Karpas-422 (cell line): ENCODE data around the gene TRMU. TPM values are rescaled to one million over a fixed set of nuclear protein-coding genes. Genes with fewer than 3 reads are reported as not detected.

Experiments
- DNase-seq: peaks from one replicate; pipeline ENCODE4 v3.0.0-alpha.2; 2015
- H2AFZ ChIP-seq: fragments of 200-600 bp; sonication (generic); 2 replicates; pipeline ENCODE4 v1.6.1; 2014; ENCODE audit warnings: antibody characterized with exemption, low read length, mixed read lengths
- H3K27ac ChIP-seq: fragments of 200-600 bp; sonication (generic); 2 replicates; pipeline ENCODE4 v1.5.1; 2014; ENCODE audit warnings: mild to moderate bottlenecking, low read length, moderate library complexity
- H3K27me3 ChIP-seq: fragments of 200-600 bp; sonication (generic); 2 replicates; pipeline ENCODE4 v1.6.1; 2014; ENCODE audit warnings: low read length, mixed read lengths
- H3K36me3 ChIP-seq: fragments of 200-600 bp; sonication (generic); 2 replicates; pipeline ENCODE4 v1.6.1; 2014; ENCODE audit warnings: low read length, mixed read lengths; ENCODE audit not compliant: insufficient read depth
- H3K4me1 ChIP-seq: fragments of 200-600 bp; sonication (generic); 2 replicates; pipeline ENCODE4 v1.6.1; 2014; ENCODE audit warnings: mild to moderate bottlenecking, low read length, mixed read lengths
- H3K4me2 ChIP-seq: fragments of 200-600 bp; sonication (generic); 2 replicates; pipeline ENCODE4 v1.6.1; 2014; ENCODE audit warnings: low read length, low read depth, mild to moderate bottlenecking; ENCODE audit not compliant: poor library complexity, severe bottlenecking
- H3K4me3 ChIP-seq: fragments of 200-600 bp; sonication (generic); 2 replicates; pipeline ENCODE4 v1.5.1; 2014; ENCODE audit warnings: mild to moderate bottlenecking, antibody characterized with exemption, low read length, mixed read lengths
- H3K79me2 ChIP-seq: fragments of 200-600 bp; sonication (generic); 2 replicates; pipeline ENCODE4 v1.6.1; 2014; ENCODE audit warnings: mild to moderate bottlenecking, low read length, mixed read lengths
- H3K9ac ChIP-seq: fragments of 200-600 bp; sonication (generic); 2 replicates; pipeline ENCODE4 v1.6.0; 2014; ENCODE audit warnings: low read length
- H3K9me2 ChIP-seq: fragments of 200-600 bp; sonication (generic), shearing (Covaris generic); replicated peaks from 2 replicates; pipeline ENCODE4 v1.6.0; 2014; ENCODE audit warnings: mild to moderate bottlenecking, low read length, moderate library complexity; ENCODE audit not compliant: insufficient read depth
- H3K9me3 ChIP-seq: fragments of 300-700, 200-600 bp; sonication (generic); 2 replicates; pipeline ENCODE4 v1.6.1; 2014; ENCODE audit warnings: low read length, mixed read lengths
- H4K20me1 ChIP-seq: fragments of 200-600 bp; sonication (generic); 2 replicates; pipeline ENCODE4 v1.6.1; 2014; ENCODE audit warnings: mild to moderate bottlenecking, antibody characterized with exemption, low read length, low read depth; ENCODE audit not compliant: insufficient read depth
- total RNA-seq: library from RNA; depleted of rRNA; stranded (reverse); fragments of >200 nt; shearing (Covaris generic); gene quantifications from 2 replicates; pipeline ENCODE4 v1.2.3, GENCODE V29; 2014; ENCODE audit warnings: low replicate concordance

Gene TRMU
- total RNA-seq, 1 experiment from 2014 or later, result 48.4 TPM

DNA sequence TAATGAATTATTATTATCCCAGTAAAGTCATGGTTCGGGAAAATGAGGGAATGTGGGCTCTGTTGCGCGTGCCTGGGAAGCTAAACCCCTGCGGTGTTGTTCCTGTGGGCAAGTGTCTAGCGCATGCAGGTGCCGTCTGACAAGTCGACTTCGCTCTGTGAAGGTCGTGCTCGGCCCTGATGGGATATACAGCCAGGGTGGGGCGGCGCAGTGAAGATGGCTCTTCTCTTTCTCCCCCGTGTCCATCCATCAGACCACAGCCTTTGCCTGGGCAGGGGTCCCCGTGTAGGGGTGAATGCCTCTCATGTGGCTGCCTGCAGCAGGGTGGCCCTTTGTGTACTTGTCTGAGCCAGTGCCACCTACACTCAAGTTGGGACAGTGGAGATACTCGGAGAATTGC is 12.8 kb upstream of the TRMU start:
- no peak for DNase-seq
- Histone ChIP-seq H3K27ac (no peak overlapping the region), H3K9me3 (no peaks in the 10 kb centered on the region), H3K9ac (no peak overlapping the region), H3K4me2 (no peak overlapping the region), H4K20me1 (no peaks in the 10 kb centered on the region), H3K4me3 (no peak overlapping the region), H3K79me2 (peaks cover 3% of the 10 kb centered on the region), H3K36me3 (peaks cover 23% of the 10 kb centered on the region; the same call in 1 of the 2 replicates), H3K27me3 (no peaks in the 10 kb centered on the region), H3K9me2 (no peaks in the 10 kb centered on the region), H3K4me1 (no peaks in the 10 kb centered on the region), H2AFZ (no peak overlapping the region)

DNA sequence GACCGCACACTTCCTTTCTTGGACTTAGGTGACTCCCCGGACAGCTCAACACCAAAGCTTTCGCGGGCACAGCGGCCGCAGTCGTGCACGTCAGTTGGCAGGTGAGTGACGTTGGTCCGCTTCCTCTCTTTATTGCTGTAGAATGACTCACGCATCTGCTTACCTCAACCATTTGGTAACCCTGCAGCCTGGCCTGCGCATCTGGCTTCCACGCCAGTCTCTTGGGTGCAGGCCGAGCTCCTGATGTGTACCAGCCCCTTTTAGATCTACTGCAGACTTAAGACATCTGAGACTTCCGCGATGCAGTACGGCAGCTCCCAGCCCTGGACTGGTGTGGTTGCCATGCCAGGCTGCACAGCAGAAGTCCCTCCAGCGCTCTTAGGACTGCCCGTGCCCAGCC is 12.4 kb upstream of the TRMU start:
- Histone ChIP-seq H3K4me1 (no peaks in the 10 kb centered on the region), H3K4me3 (no peak overlapping the region), H3K36me3 (peaks cover 23% of the 10 kb centered on the region; the same call in 1 of the 2 replicates), H3K9ac (no peak overlapping the region), H4K20me1 (no peaks in the 10 kb centered on the region), H3K4me2 (no peak overlapping the region), H3K9me3 (no peaks in the 10 kb centered on the region), H2AFZ (no peak overlapping the region), H3K27ac (no peak overlapping the region), H3K27me3 (no peaks in the 10 kb centered on the region), H3K9me2 (no peaks in the 10 kb centered on the region), H3K79me2 (no peaks in the 10 kb centered on the region)
- DNase-seq, result no peak

DNA sequence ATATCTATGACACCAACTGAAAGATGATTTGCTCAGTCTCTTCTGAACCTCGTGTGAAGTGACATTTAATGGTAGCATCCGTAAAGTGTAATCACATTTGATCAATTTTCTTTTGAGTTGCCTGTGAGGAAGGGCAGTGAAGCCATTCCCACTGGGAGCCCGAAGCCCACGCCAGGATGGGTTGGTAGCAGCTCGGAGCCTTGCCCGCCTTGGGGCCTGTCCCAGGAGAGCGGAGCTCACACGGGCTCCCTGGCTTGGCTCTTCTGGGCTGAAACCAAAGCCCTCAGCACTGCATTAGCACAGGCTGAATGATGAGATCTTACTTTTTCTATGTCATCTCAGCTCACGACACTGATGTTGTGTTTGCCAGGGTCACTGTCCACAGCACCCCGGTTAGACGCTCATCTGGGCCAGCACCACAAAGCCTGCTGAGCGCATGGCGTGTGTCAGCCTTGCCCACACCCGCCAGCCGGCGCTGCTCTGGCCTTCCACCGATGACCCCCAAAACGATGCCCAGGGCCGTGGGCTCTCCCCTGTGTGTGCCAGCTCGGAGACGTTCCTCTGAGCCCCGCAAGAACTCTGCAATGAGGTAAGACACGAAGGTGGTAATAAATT is 9.3 kb upstream of the TRMU start:
- no peaks in the 10 kb centered on the region for H3K4me1 ChIP-seq
- no peak for DNase-seq
- no peaks in the 10 kb centered on the region for H3K9me3 ChIP-seq
- H2AFZ ChIP-seq, result no peak overlapping the region
- H3K4me3 ChIP-seq, result no peak overlapping the region
- H3K4me2 ChIP-seq, result no peak overlapping the region
- H3K9me2 ChIP-seq, result no peaks in the 10 kb centered on the region
- no peaks in the 10 kb centered on the region for H3K27me3 ChIP-seq
- H3K9ac ChIP-seq, result no peak overlapping the region
- H3K27ac ChIP-seq, result no peak overlapping the region
- no peaks in the 10 kb centered on the region for H4K20me1 ChIP-seq
- H3K36me3 ChIP-seq, result peaks cover 28% of the 10 kb centered on the region; the same call in 1 of the 2 replicates
- H3K79me2 ChIP-seq, result no peaks in the 10 kb centered on the region

DNA sequence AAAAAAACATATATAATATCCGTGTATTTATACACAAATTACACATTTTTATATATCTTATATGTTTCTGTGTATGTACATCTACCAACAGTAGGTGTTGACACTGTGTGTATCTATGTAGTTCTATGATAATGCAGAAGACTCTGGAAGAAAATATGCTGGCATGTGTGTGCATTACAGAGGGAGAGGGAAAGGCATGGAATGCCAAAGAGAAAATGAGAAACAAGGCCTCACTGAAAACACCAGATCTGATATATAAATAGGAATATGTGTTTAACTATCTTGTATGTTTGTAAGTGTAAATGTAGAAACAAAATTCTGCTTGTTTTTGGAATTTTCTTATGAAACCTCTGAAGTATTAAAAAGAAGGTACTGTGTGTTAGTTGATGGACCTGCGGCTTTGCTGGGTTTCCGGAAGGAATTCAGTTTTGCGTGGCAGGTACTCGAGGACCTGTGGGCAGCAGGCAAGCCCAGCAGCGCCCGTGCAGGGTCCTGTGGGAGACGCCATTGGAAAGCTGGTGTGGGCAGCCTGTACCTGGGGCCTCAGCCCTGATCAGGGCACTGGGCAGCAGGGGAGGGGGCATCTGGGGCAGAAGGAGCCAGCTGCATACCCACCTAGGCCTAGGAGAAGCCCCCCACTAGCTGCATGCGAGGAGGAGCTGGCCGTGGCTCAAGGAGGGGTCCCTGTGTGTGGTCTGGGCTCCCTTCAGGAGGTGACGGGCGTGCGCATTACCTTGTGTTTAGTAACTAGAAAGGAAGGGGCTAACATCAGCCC is 7.6 kb upstream of the TRMU start:
- Histone ChIP-seq H3K4me3 (no peak overlapping the region), H2AFZ (no peak overlapping the region), H3K79me2 (no peaks in the 10 kb centered on the region), H3K9me3 (no peaks in the 10 kb centered on the region), H3K27me3 (no peaks in the 10 kb centered on the region), H3K4me1 (no peaks in the 10 kb centered on the region), H3K9me2 (no peaks in the 10 kb centered on the region), H3K36me3 (peaks cover 32% of the 10 kb centered on the region; the same call in 1 of the 2 replicates), H3K9ac (no peak overlapping the region), H4K20me1 (no peaks in the 10 kb centered on the region), H3K4me2 (no peak overlapping the region), H3K27ac (no peak overlapping the region)
- DNase-seq, result no peak

DNA sequence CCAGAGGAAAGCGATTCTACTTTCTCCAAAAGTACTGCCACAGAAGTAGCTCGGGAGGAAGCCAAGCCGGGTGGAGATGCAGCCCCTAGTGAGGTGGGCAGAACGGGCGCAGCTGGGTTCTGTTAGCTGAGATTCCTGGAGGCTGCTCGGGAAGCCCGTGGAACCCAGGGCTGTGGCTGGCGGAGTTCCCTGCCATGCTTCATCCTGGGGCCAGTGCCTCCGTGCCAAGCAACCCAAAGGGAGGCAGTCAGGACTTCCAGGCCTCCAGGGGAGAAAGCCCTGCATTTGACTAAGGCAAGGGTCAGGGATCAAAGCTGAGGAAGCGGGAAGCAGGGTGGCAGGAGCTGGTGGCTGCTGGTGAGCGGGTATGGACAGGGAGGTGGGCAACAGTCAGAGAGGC is 6.7 kb upstream of the TRMU start:
- H3K9ac ChIP-seq, result no peak overlapping the region
- no peak overlapping the region for H3K27ac ChIP-seq
- no peaks in the 10 kb centered on the region for H3K9me2 ChIP-seq
- no peak overlapping the region for H2AFZ ChIP-seq
- no peaks in the 10 kb centered on the region for H4K20me1 ChIP-seq
- H3K9me3 ChIP-seq, result no peaks in the 10 kb centered on the region
- H3K36me3 ChIP-seq, result peaks cover 32% of the 10 kb centered on the region; the same call in 1 of the 2 replicates
- H3K27me3 ChIP-seq, result no peaks in the 10 kb centered on the region
- H3K4me2 ChIP-seq, result no peak overlapping the region
- no peaks in the 10 kb centered on the region for H3K79me2 ChIP-seq
- H3K4me3 ChIP-seq, result no peak overlapping the region
- DNase-seq, result no peak
- H3K4me1 ChIP-seq, result no peaks in the 10 kb centered on the region

DNA sequence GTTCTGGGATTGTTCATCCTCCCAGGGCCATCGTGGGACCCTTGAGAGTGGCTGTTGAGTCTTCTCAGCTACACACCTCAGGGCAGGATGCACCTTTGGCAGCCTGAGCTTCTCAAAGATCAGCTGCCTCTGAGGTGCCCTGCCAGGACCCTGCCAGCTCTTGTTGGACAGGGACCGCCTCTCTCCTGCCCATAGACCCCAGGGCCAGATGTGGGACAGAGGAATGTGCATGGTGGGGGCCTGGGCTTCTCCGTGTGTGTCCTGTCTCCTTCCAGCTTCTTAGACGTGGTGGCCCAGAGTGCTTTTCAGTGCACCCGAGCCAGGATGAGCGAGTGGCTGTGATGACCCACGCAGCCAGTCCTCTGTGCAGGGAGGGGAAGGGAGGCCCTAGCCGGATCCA is 5.9 kb upstream of the TRMU start:
- Histone ChIP-seq H3K36me3 (peaks cover 32% of the 10 kb centered on the region; the same call in 1 of the 2 replicates), H3K4me2 (no peak overlapping the region), H3K27ac (no peak overlapping the region), H3K4me1 (peaks cover 4% of the 10 kb centered on the region), H3K9me2 (no peaks in the 10 kb centered on the region), H3K9ac (no peak overlapping the region), H4K20me1 (no peaks in the 10 kb centered on the region), H3K27me3 (no peaks in the 10 kb centered on the region), H3K79me2 (no peaks in the 10 kb centered on the region), H3K4me3 (no peak overlapping the region), H2AFZ (no peak overlapping the region), H3K9me3 (no peaks in the 10 kb centered on the region)
- no peak for DNase-seq

DNA sequence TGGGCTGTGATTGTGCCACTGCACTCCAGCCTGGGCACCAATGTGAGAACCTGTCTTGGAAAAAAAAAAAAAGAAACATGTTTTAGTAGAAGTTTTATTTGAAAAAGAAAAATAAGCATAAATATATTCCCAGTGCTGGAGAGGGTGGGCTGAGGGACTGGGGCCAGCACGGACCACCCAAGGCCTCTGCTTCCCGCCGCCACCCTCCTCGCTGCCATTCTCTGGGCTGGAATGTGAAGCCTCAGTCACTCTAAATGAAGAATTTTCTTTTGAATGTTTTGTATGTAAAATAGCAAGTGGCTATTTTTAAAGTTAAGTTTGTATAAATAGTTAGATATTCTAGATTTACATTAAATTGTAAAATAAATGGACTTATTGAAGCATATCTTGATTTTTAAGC is 5.1 kb upstream of the TRMU start:
- H3K9ac ChIP-seq, result no peak overlapping the region
- no peaks in the 10 kb centered on the region for H4K20me1 ChIP-seq
- H3K27me3 ChIP-seq, result no peaks in the 10 kb centered on the region
- no peak overlapping the region for H2AFZ ChIP-seq
- peaks cover 10% of the 10 kb centered on the region for H3K4me1 ChIP-seq
- DNase-seq, result no peak
- H3K36me3 ChIP-seq, result peaks cover 31% of the 10 kb centered on the region; the same call in 1 of the 2 replicates
- H3K4me2 ChIP-seq, result no peak overlapping the region
- no peak overlapping the region for H3K27ac ChIP-seq
- no peaks in the 10 kb centered on the region for H3K9me2 ChIP-seq
- no peaks in the 10 kb centered on the region for H3K9me3 ChIP-seq
- H3K79me2 ChIP-seq, result no peaks in the 10 kb centered on the region
- H3K4me3 ChIP-seq, result no peak overlapping the region

DNA sequence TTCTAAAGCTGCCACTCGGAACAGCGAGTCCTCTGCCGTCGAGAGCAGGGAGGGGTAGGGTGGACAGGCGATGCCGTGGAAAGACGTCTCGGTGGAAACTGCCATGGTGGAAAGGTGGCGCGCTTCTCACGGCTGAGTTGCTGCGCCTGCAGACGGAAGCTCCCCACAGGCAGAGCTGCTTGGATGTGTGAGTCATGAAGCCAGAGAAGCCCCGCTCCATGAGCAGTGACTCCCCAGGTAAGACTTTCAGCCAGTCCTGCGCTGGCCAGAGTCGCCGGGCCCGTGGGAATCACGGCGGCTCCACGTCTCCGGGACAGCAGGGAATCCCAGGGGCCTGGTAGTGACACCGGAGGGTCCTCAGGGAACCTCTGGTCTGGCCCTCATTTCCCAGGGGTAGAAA is 4.0 kb upstream of the TRMU start:
- no peak overlapping the region for H3K9ac ChIP-seq
- no peak overlapping the region for H3K27ac ChIP-seq
- no peak overlapping the region for H3K4me2 ChIP-seq
- peaks cover 10% of the 10 kb centered on the region for H3K4me1 ChIP-seq
- no peaks in the 10 kb centered on the region for H3K9me3 ChIP-seq
- no peak for DNase-seq
- no peaks in the 10 kb centered on the region for H3K27me3 ChIP-seq
- H4K20me1 ChIP-seq, result no peaks in the 10 kb centered on the region; the same call in 1 of the 2 replicates
- no peaks in the 10 kb centered on the region for H3K9me2 ChIP-seq
- no peak overlapping the region for H3K4me3 ChIP-seq
- no peak overlapping the region for H2AFZ ChIP-seq
- H3K79me2 ChIP-seq, result peaks cover 10% of the 10 kb centered on the region
- peaks cover 22% of the 10 kb centered on the region; the same call in 1 of the 2 replicates for H3K36me3 ChIP-seq
